NOMO-1 treated with DMSO at 0.1 percent for 48 hours (cell line): ENCODE measurements around the gene URI1.

Experiments used
- DNase-seq: peaks from one replicate; lab custom pipeline; 2025; ENCODE audit not compliant: unreplicated experiment; lab: John Stamatoyannopoulos, UW

Gene URI1

GRCh38 chr19:29971002-29971401, 29.0 kb downstream of the URI1 start:
- no peak for DNase-seq

- no peak for DNase-seq
These were observed 29.6 kb downstream of the URI1 start for GRCh38 chr19:29971648-29972047.

DNA sequence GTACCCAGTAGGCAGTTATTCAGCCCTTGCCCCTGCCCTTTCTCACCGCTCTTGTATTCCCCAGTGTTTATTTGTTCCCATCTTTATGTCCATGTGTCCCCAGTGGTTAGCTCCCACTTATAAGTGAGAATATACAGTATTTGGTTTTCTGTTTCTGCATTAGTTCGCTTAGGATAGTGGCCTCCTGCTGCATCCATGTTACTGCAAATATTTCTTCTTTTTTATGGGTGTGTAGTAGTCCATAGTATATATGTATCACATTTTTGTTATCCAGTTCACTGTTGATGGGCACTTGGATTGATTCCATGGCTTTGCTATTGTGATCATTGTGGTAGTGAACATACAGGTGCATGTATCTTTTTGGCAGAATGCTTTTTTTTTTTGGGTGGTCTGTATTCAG, 32.7 kb downstream of the URI1 start:
- DNase-seq: no peak

DNA sequence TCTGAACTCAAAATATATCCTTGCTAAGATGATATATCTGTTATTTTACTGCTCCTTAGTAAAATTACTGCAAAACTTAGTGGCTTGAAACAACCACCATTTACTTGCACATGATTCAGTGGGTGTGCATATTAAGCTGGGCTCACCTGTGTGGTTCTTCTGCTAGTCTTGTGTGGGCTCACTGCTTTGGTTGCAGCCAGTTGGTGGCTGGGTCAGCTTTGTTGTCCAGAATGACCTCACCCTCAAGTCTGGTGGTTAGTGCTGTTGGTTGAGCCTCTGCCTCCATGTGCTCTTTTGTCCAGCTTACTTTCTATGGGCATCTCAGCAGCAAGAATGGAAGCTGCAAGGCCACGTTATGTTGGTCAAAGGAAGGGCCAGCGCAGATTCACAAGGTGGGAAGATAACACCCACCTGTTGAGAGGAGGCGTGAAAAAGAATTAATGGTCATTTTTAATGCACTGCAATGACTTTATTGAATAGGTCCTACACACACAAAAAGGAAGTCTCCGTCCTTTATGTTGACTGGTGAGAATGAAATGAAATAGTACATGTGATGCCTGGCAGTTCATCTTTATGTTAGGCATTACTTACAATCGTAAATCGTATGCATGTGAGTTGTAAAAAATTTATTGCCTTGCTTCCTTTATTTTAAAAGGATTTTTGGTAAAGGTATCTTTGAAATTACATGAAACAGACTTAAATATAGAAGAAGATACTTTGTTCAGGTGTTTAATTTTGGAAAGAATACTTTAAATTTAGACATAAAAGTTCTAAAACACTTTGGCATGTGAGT, 34.3 kb downstream of the URI1 start:
- no peak for DNase-seq

- no peak for DNase-seq
These were observed 36.0 kb downstream of the URI1 start for GRCh38 chr19:29978080-29978479.

GRCh38 chr19:29983568-29983967, 41.5 kb downstream of the URI1 start:
- no peak for DNase-seq

DNA sequence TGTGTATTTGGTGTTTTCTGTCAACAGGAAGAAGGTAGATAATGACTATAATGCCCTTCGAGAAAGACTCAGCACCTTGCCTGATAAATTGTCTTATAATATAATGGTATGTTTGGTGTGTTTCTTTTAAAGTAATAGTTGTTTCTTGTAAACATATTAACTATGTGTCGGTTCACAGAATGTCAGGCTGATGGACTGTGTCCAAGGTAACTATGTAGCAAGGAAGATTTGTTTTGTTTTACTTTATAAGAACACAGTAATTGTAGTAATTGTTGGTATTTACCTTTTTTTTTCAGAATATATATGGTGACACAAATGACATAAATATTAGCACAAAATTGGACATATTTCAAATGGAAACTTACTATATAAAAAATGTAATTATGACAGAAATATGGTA, 43.2 kb downstream of the URI1 start:
- no peak for DNase-seq

- no peak for DNase-seq
These were observed 46.3 kb downstream of the URI1 start for GRCh38 chr19:29988351-29988750.

GRCh38 chr19:29992233-29992867, 50.3 kb downstream of the URI1 start:
- no peak for DNase-seq

GRCh38 chr19:29999490-29999889, 57.5 kb downstream of the URI1 start:
- DNase-seq: no peak

DNA sequence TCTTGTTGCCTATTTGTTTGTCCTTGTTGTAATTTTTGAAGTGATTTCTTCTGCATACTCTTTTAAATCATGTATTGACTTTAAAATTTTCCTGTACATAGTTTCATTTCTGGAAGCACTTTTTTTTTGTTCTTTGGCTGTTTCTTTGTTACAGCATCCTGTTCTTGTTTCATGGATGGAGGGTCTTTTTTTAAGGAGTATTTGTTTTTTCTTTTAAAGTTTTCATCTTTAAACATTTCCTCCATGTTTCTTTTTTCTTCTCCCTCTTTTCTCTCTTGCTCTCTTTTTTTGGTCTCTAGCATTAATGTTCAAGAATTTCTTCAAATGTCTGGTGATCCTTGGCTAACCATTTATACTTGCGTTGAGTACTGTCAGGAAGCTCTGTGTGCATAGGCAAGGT, 58.8 kb downstream of the URI1 start:
- no peak for DNase-seq

GRCh38 chr19:30001301-30001700, 59.3 kb downstream of the URI1 start:
- peak; percentile 2 for DNase-seq

DNA sequence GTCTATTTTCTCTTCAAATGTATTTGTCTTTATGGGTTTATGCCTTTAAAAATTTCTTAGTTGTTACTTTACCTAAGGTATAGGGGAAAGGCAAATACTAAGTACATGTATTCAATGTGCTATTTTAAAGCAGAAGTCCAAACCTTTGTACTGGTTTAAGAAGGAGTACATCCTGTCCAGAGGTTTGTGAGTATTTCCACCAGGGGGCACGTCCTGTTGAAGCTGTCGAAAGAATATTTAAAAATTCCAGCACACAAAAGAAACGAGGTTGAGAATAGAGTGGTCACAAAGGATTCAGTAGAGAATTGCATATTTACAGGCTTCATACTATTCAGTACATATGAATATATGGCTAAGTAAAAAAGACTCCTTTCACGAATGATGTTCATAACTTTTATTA, 59.8 kb downstream of the URI1 start:
- DNase-seq: no peak

DNA sequence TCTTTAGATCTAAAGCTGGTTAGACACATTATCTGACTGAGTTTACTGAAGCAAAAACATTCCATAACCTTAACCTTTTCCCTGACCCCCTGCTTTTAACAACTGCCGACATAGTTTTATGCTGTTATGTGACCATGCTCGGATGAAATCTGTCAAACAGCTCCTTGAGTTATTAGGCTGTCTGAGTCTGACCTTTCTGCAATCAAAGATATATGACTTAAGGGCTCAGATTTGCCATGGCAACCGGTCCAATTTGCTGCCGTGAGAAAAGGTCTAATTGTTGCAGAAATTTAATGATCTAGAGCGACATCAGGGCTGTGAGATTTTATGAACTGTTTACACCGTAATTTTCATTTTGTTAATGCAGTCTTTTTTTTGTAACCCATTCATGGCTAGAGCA, 61.8 kb downstream of the URI1 start:
- DNase-seq: no peak

DNA sequence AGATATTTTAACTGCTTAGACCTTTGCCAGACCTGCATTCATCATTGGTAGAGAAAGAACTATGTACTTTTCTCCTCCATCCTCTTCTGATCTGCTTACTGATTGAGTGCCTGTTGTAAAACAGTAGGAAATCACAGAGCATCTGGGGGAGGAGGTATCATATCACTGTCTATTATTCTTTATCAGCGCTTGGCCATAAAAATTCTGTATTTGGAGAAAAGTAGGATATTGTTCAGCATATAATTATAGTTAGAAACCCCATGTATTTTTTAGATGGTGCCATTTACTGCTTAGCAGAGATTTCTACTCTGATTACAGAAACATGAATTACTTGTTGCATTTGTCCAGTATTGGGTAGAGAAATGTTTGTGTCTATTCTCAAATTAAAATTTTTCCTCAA, 62.4 kb downstream of the URI1 start:
- no peak for DNase-seq

DNA sequence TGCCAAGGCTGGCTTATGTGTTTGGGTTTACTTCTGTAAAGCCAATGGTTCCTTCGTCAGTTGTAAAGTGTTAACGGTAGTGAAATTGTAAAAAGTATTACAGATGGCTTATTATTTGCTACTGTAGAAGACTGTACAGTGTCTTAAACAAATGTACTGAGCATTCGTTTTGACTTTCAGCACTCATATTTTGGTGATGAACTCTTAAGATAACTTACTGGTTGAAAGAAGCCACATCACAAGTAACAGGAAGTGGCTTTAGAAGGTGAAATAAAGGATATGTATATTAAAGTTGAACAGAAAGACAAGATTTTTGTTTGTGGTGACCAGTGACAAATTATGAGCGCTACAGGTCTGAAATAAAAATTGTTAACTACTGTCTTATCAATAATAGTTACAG, 64.2 kb downstream of the URI1 start:
- no peak for DNase-seq

- no peak for DNase-seq
These were observed 66.1 kb downstream of the URI1 start for GRCh38 chr19:30008169-30008568.

- no peak for DNase-seq
These were observed 67.0 kb downstream of the URI1 start for GRCh38 chr19:30009013-30009412.

GRCh38 chr19:30011051-30011578, 69.1 kb downstream of the URI1 start:
- DNase-seq: no peak

DNA sequence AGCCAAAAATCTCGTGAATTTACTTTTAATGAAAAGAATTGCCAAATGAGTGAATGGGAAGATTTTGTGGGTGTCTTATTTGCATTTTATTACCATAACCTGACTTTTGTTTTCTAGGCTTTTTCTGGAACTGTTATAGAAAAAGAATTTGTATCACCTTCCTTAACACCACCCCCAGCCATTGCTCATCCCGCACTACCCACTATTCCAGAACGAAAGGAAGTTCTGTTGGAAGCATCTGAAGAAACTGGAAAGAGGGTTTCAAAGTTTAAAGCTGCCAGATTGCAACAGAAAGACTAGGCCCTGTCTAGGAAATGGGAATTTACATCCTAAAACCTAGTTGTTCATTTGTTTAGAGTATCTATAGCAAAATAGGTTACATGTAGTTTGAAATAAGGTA, 72.7 kb downstream of the URI1 start:
- DNase-seq: no peak

GRCh38 chr19:30017172-30017571, 75.1 kb downstream of the URI1 start:
- no peak for DNase-seq

- DNase-seq: no peak
These were observed 78.2 kb downstream of the URI1 start for GRCh38 chr19:30020189-30020588.

- DNase-seq: no peak
These were observed 80.6 kb downstream of the URI1 start for GRCh38 chr19:30022659-30023058.
